ENCODE data around the gene WBP2.

- TF ChIP-seq CTCF (IDR thresholded peaks at IDR 0.05) (no peak), POLR2A (IDR thresholded peaks at IDR 0.05) (no peak)
Measured at GRCh38 chr17:75839942-75840798, 15.0 kb downstream of the WBP2 start.

All from body of pancreas (tissue), 4 donors.